GM04503 (cell line): ENCODE results near the gene DBP.
A peak's percentile ranks its signal among the peaks of the same experiment; 100 is the strongest.

Experiments used
- DNase-seq: peaks from one replicate; pipeline ENCODE4 v3.0.0-alpha.2; 2012; ENCODE audit warnings: low read depth

DBP gene

DNA sequence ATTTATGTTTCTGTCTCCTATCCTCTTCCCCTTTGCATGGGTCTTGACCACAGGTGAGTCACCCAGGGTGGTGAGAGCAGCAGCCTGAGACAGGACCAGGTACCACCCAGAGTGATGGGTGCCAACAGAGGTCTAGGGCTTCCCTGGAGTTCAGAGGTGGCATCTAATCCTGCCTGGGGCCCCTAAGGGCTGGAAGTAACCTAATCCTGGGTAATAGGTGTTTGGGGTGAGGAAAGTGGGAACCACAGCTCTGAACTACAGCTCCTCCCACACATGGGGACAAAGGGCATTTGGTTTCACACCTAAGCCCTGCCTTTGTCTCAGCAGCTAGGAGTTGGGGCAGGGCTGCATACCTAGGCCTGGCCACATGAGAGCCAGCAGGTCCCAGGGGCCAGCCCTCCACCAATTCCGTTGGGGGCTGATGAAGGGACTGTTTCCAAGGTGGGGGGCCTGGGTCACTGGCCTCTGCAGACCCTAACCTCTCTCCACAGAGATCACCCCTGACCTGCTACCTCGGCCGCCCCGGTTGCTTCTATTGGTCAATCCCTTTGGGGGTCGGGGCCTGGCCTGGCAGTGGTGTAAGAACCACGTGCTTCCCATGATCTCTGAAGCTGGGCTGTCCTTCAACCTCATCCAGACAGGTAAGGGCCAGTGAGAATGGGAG is 9.8 kb downstream of the DBP start:
- DNase-seq: no peak

DNA sequence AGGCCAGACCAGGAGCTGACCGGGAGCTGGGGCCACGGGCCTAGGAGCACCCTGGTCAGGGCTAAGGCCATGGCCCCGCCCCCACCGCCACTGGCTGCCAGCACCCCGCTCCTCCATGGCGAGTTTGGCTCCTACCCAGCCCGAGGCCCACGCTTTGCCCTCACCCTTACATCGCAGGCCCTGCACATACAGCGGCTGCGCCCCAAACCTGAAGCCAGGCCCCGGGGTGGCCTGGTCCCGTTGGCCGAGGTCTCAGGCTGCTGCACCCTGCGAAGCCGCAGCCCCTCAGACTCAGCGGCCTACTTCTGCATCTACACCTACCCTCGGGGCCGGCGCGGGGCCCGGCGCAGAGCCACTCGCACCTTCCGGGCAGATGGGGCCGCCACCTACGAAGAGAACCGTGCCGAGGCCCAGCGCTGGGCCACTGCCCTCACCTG is 11.3 kb downstream of the DBP start:
- DNase-seq: no peak

- no peak for DNase-seq
Observed at GRCh38 chr19:48624791-48625723, 12.1 kb downstream of the DBP start.

GRCh38 chr19:48624067-48624594 is 13.0 kb downstream of the DBP start:
- DNase-seq: peak; percentile 80

- no peak for DNase-seq
Observed at GRCh38 chr19:48623556-48624066, 13.6 kb downstream of the DBP start.

DNA sequence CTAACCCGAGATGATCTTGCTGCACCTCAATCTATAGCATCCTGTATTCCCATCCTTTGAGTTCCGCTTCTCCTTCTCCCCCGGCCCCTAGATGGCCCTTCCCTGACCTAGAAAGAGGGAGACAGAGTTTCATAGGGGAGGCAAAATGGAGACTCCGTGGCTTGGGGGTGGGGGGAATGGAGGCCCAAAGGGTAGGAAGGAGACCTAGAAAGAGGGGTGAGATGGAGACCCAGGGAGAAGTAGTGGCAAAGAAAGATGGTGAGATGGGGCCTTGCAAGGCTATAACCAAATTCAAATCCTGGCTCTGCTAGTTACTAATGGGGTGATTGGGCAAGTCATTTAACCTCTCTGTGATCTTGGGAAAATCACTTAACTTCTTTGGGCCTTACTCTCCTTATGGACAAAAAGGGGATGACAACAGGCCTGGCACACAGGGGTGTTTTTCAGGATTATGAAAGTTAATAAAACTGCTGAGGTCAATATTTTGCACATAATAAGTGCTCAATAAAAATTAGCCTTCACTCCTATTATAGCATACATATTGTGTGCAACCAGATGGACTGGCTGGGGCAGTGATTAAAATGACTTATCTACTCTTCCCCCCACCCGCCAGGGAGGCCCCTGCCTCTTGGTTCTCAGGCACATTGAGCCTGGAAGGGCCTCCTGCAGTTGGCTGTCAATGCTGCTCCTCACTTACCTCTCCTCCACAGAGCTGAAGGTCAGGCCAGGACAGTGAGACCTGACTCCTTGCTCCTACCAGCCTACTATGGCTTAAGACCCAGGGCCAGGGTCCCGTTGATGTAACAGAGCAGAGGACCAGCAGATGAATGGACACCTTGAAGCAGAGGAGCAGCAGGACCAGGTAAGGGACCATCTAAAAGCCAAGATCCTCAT is 17.2 kb downstream of the DBP start:
- no peak for DNase-seq

- peak; percentile 99 for DNase-seq
Observed at GRCh38 chr19:48618916-48619691, 18.1 kb downstream of the DBP start, which contains the start of the genes RPL18 and SPHK2. Gene RPL18 (minus strand): TSS chr19:48619178. CDS start chr19:48619143, 35 bp downstream. Gene SPHK2 (plus strand): TSS chr19:48619506. CDS start chr19:48620515, 1,009 bp downstream.

DNA sequence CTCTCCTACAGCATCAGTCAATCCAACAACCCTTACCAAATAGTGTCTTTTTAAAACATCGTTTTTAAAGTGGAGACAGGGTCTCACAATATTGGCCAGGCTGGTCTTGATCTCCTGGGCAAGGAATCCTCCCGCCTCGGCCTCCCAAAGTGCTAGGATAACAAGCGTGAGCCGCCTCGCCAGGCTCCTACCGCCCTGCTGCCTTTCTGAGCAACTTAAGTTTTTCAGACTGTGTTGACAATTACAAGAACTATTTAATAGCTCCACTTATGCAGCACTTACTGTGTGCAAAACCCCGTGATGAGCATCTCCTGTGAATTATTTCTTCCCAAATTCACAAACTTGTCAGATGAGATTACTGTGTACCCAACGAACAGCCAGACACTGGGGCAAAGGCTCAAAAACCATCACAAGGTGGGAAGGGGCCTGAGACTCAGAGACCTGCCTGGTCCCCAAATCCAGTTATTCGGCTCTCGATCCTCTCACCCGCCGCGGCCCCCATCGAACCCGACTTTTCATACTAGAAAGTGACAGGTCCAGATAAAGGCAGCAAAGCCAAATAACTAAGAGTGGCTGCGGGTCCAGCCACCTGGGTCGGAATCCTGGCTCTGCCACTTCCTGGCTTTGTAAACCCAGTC is 18.8 kb downstream of the DBP start:
- DNase-seq: no peak

GRCh38 chr19:48617146-48617937 is 19.8 kb downstream of the DBP start:
- no peak for DNase-seq

DNA sequence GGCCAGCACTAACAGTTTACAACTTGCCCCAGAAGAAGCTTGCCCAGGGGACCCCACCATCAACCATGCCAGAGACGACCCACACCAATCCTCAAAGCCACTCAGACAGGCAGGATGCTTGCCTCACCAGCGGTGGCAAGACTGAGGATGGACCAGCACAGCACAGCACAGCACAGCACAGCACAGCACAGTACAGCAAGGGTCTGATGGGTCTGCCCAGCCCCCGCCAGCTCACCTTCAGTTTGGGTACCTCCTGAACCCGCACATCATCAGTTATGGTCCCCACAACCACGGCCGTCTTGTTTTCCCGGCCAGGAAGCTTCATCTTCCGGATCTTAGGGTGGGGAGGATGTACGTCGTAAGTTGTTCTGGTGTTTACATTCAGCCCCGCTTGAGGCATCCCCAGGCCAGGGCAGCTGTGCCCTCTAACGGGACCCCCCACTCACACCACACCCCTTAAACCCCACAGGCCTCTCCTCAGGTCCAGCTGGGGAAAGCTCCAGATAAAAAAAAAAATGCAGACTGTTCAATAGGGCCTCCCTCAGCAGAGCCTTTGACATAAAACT is 20.6 kb downstream of the DBP start:
- DNase-seq: no peak

DNA sequence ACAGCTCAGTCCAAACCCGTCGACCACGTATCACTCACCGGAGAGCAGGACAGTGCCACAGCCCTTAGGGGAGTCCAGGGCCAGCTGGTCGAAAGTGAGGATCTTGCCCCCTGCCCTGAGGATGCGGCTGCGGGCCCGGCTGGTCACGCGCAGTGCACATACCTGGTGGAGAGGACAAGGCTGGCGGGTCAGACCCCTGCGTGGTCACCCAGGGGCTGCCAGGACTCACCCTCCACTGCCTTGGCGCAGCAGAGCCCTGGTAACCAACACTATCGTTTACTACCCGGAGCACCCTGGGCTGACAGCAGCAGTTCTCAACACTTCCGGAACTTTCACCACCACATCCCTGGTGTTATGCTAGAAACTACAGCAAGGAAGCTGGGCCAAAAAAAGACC is 21.1 kb downstream of the DBP start:
- DNase-seq: no peak

DNA sequence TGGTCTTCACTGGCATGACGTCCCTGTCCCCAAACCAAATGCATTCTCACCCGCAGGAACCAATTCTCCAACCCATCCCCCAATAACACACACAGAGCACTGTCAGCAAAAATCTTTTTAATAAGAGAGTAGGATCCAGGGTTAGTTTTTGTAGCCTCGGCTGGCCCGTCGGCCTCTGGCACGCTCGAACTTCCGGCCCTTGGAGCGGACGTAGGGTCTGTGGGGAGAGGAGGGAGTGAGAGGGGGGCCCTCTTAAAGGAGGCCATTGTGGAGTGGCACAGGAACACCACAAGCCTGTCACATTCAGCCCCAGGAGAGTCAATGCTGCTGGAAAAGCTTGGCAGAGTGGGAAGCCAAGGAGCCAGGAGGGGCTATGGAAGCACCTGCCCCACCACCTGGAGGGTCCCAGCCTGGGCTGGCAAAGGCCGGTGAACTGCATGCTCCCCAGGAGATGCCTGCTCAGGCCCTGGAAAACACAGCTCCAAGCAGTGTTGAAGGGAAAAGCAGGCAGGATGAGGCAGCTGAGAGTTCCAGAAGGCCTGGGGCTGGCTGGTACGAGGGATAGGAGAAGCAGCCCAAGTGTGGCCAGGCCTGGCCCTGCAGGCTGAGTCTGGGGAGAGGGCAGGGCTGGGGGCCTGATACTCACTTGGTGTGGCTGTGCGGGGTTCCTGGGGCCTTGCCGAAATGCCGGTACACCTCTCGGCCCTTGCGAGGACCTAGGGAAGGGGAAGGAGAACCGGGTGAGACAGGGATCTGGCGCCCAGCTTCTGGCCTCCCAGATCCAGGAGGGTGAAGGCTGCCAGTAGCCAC is 21.7 kb downstream of the DBP start:
- DNase-seq: no peak

- DNase-seq: no peak
Observed at GRCh38 chr19:48614436-48615230, 22.5 kb downstream of the DBP start, which contains the start of gene FAM83E. Gene FAM83E (minus strand): TSS chr19:48615076. CDS start chr19:48613372, 1,704 bp downstream.

GRCh38 chr19:48613852-48614435 is 23.2 kb downstream of the DBP start:
- DNase-seq: no peak

DNA sequence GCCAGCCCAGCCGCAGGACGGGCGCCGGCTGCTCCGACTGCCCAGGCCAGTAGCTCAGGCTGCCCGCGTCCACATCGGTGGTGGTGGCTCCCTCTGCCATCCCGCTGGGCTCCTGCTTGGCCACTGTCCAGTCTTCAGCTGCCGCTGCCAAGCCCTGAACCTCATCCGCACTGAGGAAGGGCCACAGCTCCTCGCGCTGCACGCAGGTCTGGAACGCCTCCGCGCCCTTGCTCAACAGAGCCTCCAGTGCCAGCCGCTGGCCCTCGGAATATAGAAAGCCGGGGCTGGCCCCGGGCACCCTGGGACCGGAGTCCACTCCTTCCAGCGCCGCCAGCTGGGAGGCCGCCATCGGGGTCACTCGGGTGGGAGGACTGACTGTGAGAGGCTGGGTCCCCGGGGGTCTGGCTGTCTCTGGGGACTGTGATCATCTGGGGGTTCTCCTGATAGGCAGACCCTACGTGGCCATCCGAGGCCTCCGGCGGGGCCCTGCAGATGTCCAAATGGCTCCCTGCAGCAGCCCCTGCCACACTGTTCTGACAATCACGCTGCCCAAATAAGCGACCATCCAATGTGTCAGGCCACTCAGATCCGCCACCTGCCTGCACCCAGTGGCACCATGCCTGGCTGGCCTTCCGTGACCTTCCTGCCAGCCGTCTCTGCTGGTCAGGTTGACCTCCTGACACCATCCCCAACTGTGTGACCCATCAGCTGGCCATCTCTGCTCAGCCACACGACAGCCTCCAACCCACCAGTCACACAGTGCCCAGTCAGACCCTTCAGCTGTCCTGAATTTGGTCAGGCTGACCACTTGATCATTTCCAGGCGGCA is 23.9 kb downstream of the DBP start:
- DNase-seq: no peak

DNA sequence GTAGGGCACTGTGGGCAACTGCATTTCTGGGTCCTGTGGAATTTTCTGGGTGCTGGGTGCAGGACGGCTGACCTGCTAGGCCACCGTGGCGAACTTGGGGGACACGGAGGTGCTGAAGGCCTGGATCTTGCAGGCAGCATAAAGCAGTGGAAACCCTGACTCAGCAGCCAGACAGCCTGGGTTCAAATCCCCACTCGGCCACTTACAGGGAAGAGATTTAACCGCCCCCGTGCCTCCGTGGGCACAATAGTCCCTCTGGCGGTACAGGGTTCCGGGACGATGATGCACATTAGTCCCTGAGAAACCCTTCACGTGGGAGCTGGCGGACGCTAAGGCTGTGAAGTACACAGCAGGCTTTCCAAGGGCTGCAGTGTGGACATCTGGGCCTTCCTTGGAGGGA is 25.3 kb downstream of the DBP start:
- no peak for DNase-seq
